Immature natural killer cell (primary cell): ENCODE results near the gene RASGRF2. TPM values are rescaled to one million over a fixed set of nuclear protein-coding genes. Genes with fewer than 3 reads are reported as not detected.
"Not testable (repeated sequence)": the region's sequence is repeated elsewhere in the genome, so short reads cannot be mapped to it uniquely, and the experiment has no call there.

ENCODE experiments used
- DNase-seq, 3 donors: peaks; one replicate each; pipeline ENCODE4 v3.0.0; 2022; ENCODE audit warnings: mixed read lengths in 1 of 3
- H3K27ac Mint-ChIP-seq, 6 donors: one replicate each; pipeline ENCODE4 v1.8.0; 2020; ENCODE audit warnings: mixed read lengths in 6 of 6, mild to moderate bottlenecking in 5 of 6, inconsistent platforms in 4 of 6, moderate library complexity in 3 of 6
- H3K27me3 Mint-ChIP-seq, 3 donors: one replicate each; pipeline ENCODE4 v1.8.0; 2020 to 2021; ENCODE audit warnings: low read depth in 3 of 3, mild to moderate bottlenecking in 3 of 3, mixed read lengths in 3 of 3, moderate library complexity in 3 of 3, inconsistent platforms in 1 of 3
- H3K36me3 Mint-ChIP-seq, 3 donors: one replicate each; pipeline ENCODE4 v1.8.0; 2020; ENCODE audit warnings: mixed read lengths in 3 of 3, inconsistent platforms in 2 of 3, mild to moderate bottlenecking in 2 of 3
- H3K4me1 Mint-ChIP-seq, 2 donors: one replicate each; pipeline ENCODE4 v1.8.0; 2020; ENCODE audit warnings: inconsistent platforms in 2 of 2, mild to moderate bottlenecking in 2 of 2, mixed read lengths in 2 of 2, moderate library complexity in 1 of 2
- H3K4me3 Mint-ChIP-seq, 5 donors: one replicate each; pipeline ENCODE4 v1.8.0; 2020; ENCODE audit warnings: mild to moderate bottlenecking in 5 of 5, mixed read lengths in 5 of 5, inconsistent platforms in 3 of 5, moderate library complexity in 3 of 5
- H3K9me3 Mint-ChIP-seq, 6 donors: one replicate each; pipeline ENCODE4 v1.8.0; 2020; ENCODE audit warnings: mild to moderate bottlenecking in 6 of 6, mixed read lengths in 6 of 6, inconsistent platforms in 4 of 6, moderate library complexity in 3 of 6
- polyA plus RNA-seq, 3 donors: library from polyadenylated mRNA; unstranded; fragments of 300-500 nt; fragmentation: Illumina TruSeq; gene quantifications; one replicate each; pipeline ENCODE4 v1.2.3, GENCODE V29; 2021

Gene RASGRF2
- polyA plus RNA-seq, 3 donors from 2014 or later: 0.17 to 3.8 (median 1.5) TPM

DNA sequence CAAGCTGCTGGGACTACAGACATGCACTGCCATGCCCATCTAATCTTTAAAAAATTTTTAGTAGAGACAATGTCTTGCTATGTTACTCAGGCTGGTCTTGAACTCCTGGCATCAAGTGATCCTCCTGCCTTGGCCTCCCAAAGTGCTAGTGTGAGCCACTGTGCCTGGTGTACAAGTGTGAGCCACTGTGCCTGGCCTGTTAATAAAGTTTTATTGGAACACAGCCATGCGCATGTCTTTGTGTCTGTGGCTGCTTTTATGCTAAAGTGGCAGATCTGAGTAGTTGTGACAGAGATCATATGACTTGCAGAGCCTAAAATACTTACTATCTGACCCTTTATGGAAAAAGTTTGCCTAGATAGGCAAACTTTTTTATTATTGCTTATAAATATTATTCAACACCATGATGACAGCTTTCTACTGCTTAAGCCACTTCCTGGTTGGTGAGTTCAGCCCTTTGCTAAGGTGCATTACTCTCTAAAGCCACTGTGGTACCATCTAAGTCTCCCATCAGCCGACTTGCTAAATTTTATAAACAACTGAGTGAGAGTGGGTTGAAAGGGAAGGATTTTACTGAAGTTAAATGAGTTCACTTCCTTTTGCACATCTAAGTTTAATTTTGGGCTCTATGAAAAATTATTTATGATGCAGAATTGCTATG lies 133.5 kb downstream of the RASGRF2 start:
- Mint-ChIP-seq H3K36me3 (no peaks in the 10 kb centered on the region), H3K27me3 (peaks cover 0 to 4% (median 0%) of the 10 kb centered on the region in 3 donors), H3K27ac (no peak overlapping the region), H3K9me3 (no peaks in the 10 kb centered on the region), H3K4me3 (no peak overlapping the region), H3K4me1 (no peaks in the 10 kb centered on the region)
- no peak for DNase-seq

DNA sequence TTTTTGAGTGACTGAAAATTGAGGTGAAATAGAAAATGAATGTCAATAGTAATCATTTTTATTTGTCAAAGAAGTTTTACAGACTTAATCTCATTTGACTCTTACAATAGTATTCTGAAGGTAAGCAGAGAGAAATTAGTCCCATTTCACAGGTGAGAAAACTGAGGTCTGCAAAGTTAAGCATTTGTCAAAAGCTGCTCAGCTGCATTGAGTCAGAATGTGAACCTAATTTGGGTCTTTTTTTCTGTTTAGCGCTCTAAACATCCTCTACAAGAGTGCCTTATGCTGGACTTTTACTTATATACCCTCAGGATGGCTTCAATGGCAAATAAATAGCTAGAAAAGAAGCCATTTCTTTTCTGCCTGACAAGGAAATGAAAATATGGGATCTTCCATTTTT lies 135.7 kb downstream of the RASGRF2 start:
- Mint-ChIP-seq H3K9me3 (no peaks in the 10 kb centered on the region), H3K4me3 (no peak overlapping the region), H3K4me1 (no peaks in the 10 kb centered on the region), H3K36me3 (no peaks in the 10 kb centered on the region), H3K27ac (no peak overlapping the region), H3K27me3 (peaks cover 0 to 3% (median 0%) of the 10 kb centered on the region in 3 donors)
- DNase-seq: no peak

- no peaks in the 10 kb centered on the region for H3K4me1 Mint-ChIP-seq
- no peak overlapping the region for H3K27ac Mint-ChIP-seq
Observed at GRCh38 chr5:81097713-81098112, 137.6 kb downstream of the RASGRF2 start.

DNA sequence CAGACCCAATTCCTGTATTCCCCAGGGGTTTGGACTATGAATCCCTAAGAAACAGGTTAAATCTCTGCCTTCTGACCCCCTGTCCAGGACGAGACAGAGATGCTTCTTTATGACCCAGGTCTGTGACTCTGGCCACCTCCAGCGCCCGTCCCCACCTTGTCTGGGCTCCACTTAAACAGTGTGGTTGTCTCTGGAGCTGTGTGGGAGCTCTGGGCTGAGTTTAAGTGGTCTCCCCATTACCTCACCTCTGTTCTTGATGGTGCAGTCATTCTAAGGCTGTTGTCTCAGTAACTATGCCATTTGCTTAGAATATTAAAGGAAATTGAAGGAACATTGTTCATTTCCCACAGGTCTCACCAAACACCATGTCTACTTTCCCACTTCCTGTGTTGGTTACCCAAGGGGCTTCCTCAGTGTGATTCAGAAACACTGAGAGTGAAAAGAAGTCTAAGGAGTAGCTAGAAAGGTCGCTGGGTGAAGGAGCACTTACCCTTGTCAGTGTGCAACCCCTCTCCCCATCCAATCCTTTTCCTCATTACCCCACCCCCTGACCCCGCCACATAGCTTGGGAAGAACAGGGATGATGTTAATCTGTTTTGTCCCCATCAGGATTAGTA lies 145.2 kb downstream of the RASGRF2 start:
- DNase-seq: no peak
- Mint-ChIP-seq H3K4me1 (peaks cover 21 to 24% of the 10 kb centered on the region in 2 donors), H3K27me3 (peaks cover 0 to 4% (median 2%) of the 10 kb centered on the region in 3 donors), H3K4me3 (peak overlapping the region in 2 of 5 donors; percentile 0 to 49), H3K36me3 (no peaks in the 10 kb centered on the region), H3K9me3 (no peaks in the 10 kb centered on the region), H3K27ac (no peak overlapping the region)

More at GRCh38 chr5:81097713-81098112, 137.6 kb downstream of the RASGRF2 start:
- H3K27me3 Mint-ChIP-seq: peaks cover 0 to 2% (median 2%) of the 10 kb centered on the region in 3 donors
- H3K4me3 Mint-ChIP-seq: no peak overlapping the region
- DNase-seq: no peak
- H3K36me3 Mint-ChIP-seq: no peaks in the 10 kb centered on the region
- no peaks in the 10 kb centered on the region for H3K9me3 Mint-ChIP-seq

DNA sequence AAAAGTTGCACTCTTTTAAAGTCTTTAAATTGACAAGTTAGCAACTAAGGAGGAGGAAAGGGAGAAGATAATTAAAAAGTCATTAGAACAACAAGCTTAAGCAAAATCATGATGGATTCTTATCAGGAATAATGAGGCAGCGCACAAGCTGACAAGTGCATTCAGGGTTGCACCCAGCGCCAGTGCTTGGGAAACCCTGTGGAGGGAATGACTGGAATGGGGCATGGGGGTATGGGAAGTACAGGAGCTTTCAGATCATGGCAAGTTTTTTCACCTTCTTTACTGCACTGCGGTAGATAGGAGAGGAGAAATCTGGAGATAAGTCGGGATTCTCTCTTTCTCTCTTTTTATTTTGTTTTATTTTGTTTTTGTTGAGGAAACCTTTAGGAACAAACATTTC lies 155.1 kb downstream of the RASGRF2 start:
- H3K36me3 Mint-ChIP-seq: peaks cover 0 to 9% (median 0%) of the 10 kb centered on the region in 3 donors

GRCh38 chr5:81117566-81117965 lies 157.4 kb downstream of the RASGRF2 start:
- Mint-ChIP-seq H3K27ac (no peak overlapping the region), H3K27me3 (peaks cover 0 to 5% (median 2%) of the 10 kb centered on the region in 3 donors), H3K9me3 (no peaks in the 10 kb centered on the region), H3K4me1 (no peaks in the 10 kb centered on the region), H3K36me3 (peaks cover 0 to 9% (median 0%) of the 10 kb centered on the region in 3 donors), H3K4me3 (no peak overlapping the region)
- DNase-seq: no peak

More for the DNA sequence above, 155.1 kb downstream of the RASGRF2 start:
- Mint-ChIP-seq H3K27me3 (peaks cover 0 to 1% (median 0%) of the 10 kb centered on the region in 3 donors), H3K9me3 (no peaks in the 10 kb centered on the region), H3K4me3 (no peak overlapping the region), H3K27ac (no peak overlapping the region), H3K4me1 (no peaks in the 10 kb centered on the region)
- DNase-seq: no peak

- H3K9me3 Mint-ChIP-seq: no peaks in the 10 kb centered on the region
- H3K4me3 Mint-ChIP-seq: no peak overlapping the region
- no peak overlapping the region for H3K27ac Mint-ChIP-seq
- no peak for DNase-seq
- peaks cover 0 to 5% (median 0%) of the 10 kb centered on the region in 3 donors for H3K36me3 Mint-ChIP-seq
- H3K4me1 Mint-ChIP-seq: no peaks in the 10 kb centered on the region
- H3K27me3 Mint-ChIP-seq: peaks cover 0 to 7% (median 2%) of the 10 kb centered on the region in 3 donors
Observed at GRCh38 chr5:81121273-81121672, 161.1 kb downstream of the RASGRF2 start.

DNA sequence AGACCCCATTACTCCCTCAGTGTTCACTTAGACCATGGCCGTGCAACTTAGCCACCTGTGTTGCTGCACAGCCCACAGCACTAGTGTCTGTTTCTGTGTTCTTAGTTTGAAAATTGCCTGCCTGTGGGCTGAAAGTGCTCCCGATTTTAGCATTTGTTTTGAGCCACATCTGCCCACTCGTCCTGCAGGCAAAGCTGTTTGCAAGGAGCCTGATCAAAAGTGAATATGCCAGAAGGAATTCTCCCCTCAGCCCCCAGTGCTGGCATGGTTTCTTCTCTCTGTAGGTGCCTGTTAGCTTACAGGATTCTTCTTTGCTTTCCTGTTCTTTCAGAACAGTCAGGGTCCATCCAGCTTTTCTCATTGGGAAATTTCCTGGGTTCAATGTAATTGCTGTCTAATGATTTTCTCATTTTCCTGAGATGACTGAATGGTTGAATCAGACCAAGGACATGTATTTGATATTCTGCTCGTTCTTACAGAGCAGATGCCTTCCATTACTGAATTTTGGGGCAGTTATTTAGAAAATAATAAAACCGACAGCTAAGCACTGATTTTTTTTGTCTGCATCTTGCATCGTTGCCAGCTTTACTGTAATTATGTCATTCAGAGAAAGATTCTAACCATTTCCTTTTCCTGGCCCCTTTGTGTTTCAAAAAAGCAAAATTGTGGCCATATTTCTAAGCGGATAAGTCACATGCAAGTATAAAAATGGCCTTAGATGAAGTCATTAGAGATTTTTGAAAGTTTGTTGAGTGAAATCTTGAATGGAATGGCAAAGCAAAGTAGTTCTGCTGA lies 161.9 kb downstream of the RASGRF2 start:
- Mint-ChIP-seq H3K9me3 (no peaks in the 10 kb centered on the region), H3K4me1 (no peaks in the 10 kb centered on the region), H3K27ac (no peak overlapping the region), H3K4me3 (no peak overlapping the region), H3K27me3 (peaks cover 0 to 7% (median 2%) of the 10 kb centered on the region in 3 donors), H3K36me3 (peaks cover 0 to 5% (median 0%) of the 10 kb centered on the region in 3 donors)
- DNase-seq: no peak

GRCh38 chr5:81124689-81125088 lies 164.5 kb downstream of the RASGRF2 start:
- H3K36me3 Mint-ChIP-seq, H3K27ac Mint-ChIP-seq, DNase-seq, H3K4me1 Mint-ChIP-seq, H3K4me3 Mint-ChIP-seq, H3K9me3 Mint-ChIP-seq, H3K27me3 Mint-ChIP-seq: not testable (repeated sequence)

GRCh38 chr5:81125959-81126358 lies 165.8 kb downstream of the RASGRF2 start:
- Mint-ChIP-seq H3K4me1 (no peaks in the 10 kb centered on the region), H3K4me3 (no peak overlapping the region), H3K9me3 (no peaks in the 10 kb centered on the region), H3K36me3 (no peaks in the 10 kb centered on the region), H3K27ac (no peak overlapping the region), H3K27me3 (peaks cover under 1 to 14% (median 2%) of the 10 kb centered on the region in 3 donors)
- DNase-seq: no peak

GRCh38 chr5:81128416-81128815 lies 168.3 kb downstream of the RASGRF2 start:
- Mint-ChIP-seq H3K27ac (no peak overlapping the region), H3K9me3 (no peaks in the 10 kb centered on the region), H3K4me3 (no peak overlapping the region), H3K4me1 (no peaks in the 10 kb centered on the region), H3K27me3 (peaks cover 0 to 9% (median 2%) of the 10 kb centered on the region in 3 donors), H3K36me3 (no peaks in the 10 kb centered on the region)
- no peak for DNase-seq

DNA sequence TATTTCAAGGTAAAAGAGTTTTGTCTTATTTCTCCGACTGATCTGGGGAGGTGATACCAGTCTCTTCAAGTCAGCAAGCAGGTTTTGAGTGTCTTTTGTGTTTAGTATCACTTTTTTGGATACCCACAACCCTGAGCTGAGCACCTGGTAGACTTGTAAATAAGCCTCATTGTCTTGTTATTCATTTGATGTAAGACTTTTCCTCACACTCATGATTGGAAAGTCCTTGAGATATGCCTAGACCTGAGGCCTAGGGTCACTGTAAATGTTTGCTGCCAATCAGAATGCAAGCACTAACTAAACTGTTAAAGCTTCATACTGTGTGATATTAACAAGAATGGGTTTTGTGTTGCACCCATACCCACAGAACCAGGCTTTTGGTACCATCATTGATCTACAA lies 172.2 kb downstream of the RASGRF2 start:
- Mint-ChIP-seq H3K36me3 (peaks cover 0 to 6% (median 0%) of the 10 kb centered on the region in 3 donors), H3K9me3 (no peaks in the 10 kb centered on the region), H3K4me1 (no peaks in the 10 kb centered on the region), H3K4me3 (no peak overlapping the region), H3K27me3 (peaks cover 2 to 7% (median 3%) of the 10 kb centered on the region in 3 donors), H3K27ac (no peak overlapping the region)
- no peak for DNase-seq

- Mint-ChIP-seq H3K27me3 (peaks cover 2 to 5% (median 4%) of the 10 kb centered on the region in 3 donors), H3K27ac (no peak overlapping the region), H3K4me1 (no peaks in the 10 kb centered on the region), H3K4me3 (no peak overlapping the region), H3K36me3 (peaks cover 0 to 9% (median 0%) of the 10 kb centered on the region in 3 donors), H3K9me3 (no peaks in the 10 kb centered on the region)
- no peak for DNase-seq
Observed at GRCh38 chr5:81134066-81134465, 173.9 kb downstream of the RASGRF2 start.

GRCh38 chr5:81134566-81134965 lies 174.4 kb downstream of the RASGRF2 start:
- no peak overlapping the region for H3K4me3 Mint-ChIP-seq

More at GRCh38 chr5:81134566-81134965, 174.4 kb downstream of the RASGRF2 start:
- DNase-seq: no peak
- H3K36me3 Mint-ChIP-seq: peaks cover 0 to 9% (median 0%) of the 10 kb centered on the region in 3 donors
- H3K27me3 Mint-ChIP-seq: peaks cover 2 to 5% (median 4%) of the 10 kb centered on the region in 3 donors
- H3K9me3 Mint-ChIP-seq: peaks cover 0 to 1% (median 0%) of the 10 kb centered on the region in 6 donors
- H3K4me1 Mint-ChIP-seq: no peaks in the 10 kb centered on the region
- H3K27ac Mint-ChIP-seq: no peak overlapping the region
